OCI-LY7 (cell line): ENCODE results near the gene ENO1. TPM values are rescaled to one million over a fixed set of nuclear protein-coding genes. Genes with fewer than 3 reads are reported as not detected.
"Not testable (repeated sequence)": the region's sequence is repeated elsewhere in the genome, so short reads cannot be mapped to it uniquely, and the experiment has no call there.

ENCODE experiments used
- BruUV-seq: library from RNA; stranded (reverse); fragments of 400-500 nt; replicated peaks from 2 replicates; lab custom pipeline; 2021; lab: Mats Ljungman, UMichigan
- CTCF ChIA-PET: fragments of 300-600 bp; sonication (Branson Sonifier 250); formaldehyde crosslinking; loops from one replicate; lab custom pipeline; 2022; ENCODE audit warnings: antibody characterized with exemption; ENCODE audit not compliant: unreplicated experiment; lab: Charles Lee
- POLR2A ChIA-PET: fragments of 300-600 bp; sonication (Branson Sonifier 250); formaldehyde crosslinking; loops from one replicate; lab custom pipeline; 2022; ENCODE audit warnings: antibody characterized with exemption; lab: Charles Lee
- DNase-seq: peaks from one replicate; pipeline ENCODE4 v3.0.0-alpha.2; 2015; ENCODE audit warnings: low spot score
- H2AFZ ChIP-seq: fragments of 200-600 bp; sonication (generic), shearing (Covaris generic); 2 replicates; pipeline ENCODE4 v1.6.1; 2014; ENCODE audit warnings: mild to moderate bottlenecking, antibody characterized with exemption, low read length, moderate library complexity
- H3K27ac ChIP-seq: fragments of 200-600 bp; sonication (generic); 2 replicates; pipeline ENCODE4 v1.5.1; 2014; ENCODE audit warnings: mixed run types, low read depth, mild to moderate bottlenecking, moderate library complexity, low read length, inconsistent platforms; ENCODE audit not compliant: poor library complexity, severe bottlenecking
- H3K36me3 ChIP-seq: fragments of 200-600 bp; sonication (generic); 2 replicates; pipeline ENCODE4 v1.6.1; 2014; ENCODE audit warnings: mild to moderate bottlenecking, antibody characterized with exemption, low read length, moderate library complexity, mixed read lengths; ENCODE audit not compliant: insufficient read depth
- H3K4me1 ChIP-seq: fragments of 200-600 bp; sonication (generic); 2 replicates; pipeline ENCODE4 v1.5.1; 2014; ENCODE audit warnings: mild to moderate bottlenecking, low read length; ENCODE audit not compliant: insufficient read depth, poor library complexity, severe bottlenecking
- H3K4me2 ChIP-seq: fragments of 200-600 bp; sonication (generic); 2 replicates; pipeline ENCODE4 v1.6.1; 2014; ENCODE audit warnings: mild to moderate bottlenecking, low read length
- H3K4me3 ChIP-seq: fragments of 200-600 bp; sonication (generic); 2 replicates; pipeline ENCODE4 v1.5.1; 2014; ENCODE audit warnings: mild to moderate bottlenecking, low read depth, low read length; ENCODE audit not compliant: poor library complexity, severe bottlenecking
- H3K79me2 ChIP-seq: fragments of 200-600 bp; sonication (generic); 2 replicates; pipeline ENCODE4 v1.6.1; 2016; ENCODE audit warnings: low read depth, mild to moderate bottlenecking, low read length, moderate library complexity, mixed read lengths; ENCODE audit not compliant: insufficient read depth
- H3K9me2 ChIP-seq: fragments of 200-600 bp; sonication (generic); 2 replicates; pipeline ENCODE4 v1.6.1; 2016; ENCODE audit warnings: mild to moderate bottlenecking, low read length, mixed read lengths; ENCODE audit not compliant: insufficient read depth
- H3K9me3 ChIP-seq: fragments of 200-600 bp; sonication (generic); 2 replicates; pipeline ENCODE4 v1.6.1; 2014; ENCODE audit warnings: mild to moderate bottlenecking, mixed run types, low read length, mixed read lengths
- H4K20me1 ChIP-seq: fragments of 200-600 bp; sonication (generic); 2 replicates; pipeline ENCODE4 v1.6.1; 2014; ENCODE audit warnings: mild to moderate bottlenecking, antibody characterized with exemption, low read length, moderate library complexity, mixed read lengths; ENCODE audit not compliant: insufficient read depth
- CTCF ChIP-seq: fragments of 200-600 bp; sonication (generic); conservative IDR thresholded peaks from 2 replicates; pipeline ENCODE4 v1.5.1; 2014; ENCODE audit warnings: mild to moderate bottlenecking, antibody characterized with exemption, low read length, moderate library complexity, mixed read lengths
- EZH2phosphoT487 ChIP-seq: fragments of 200-600 bp; sonication (generic); IDR thresholded peaks from 2 replicates; pipeline ENCODE4 v1.6.1; 2018; ENCODE audit warnings: low read depth, borderline replicate concordance, mild to moderate bottlenecking, mixed run types, antibody characterized with exemption, low read length, moderate library complexity, mixed read lengths
- intact Hi-C: fragments of 100-400 bp; cut with micrococcal nuclease; formaldehyde crosslinking; loops from one replicate; pipeline ENCODE4 v1.10.0; 2022; ENCODE audit not compliant: unreplicated experiment
- total RNA-seq, 2 experiments: library from RNA; depleted of rRNA in 1 of 2; stranded (reverse); fragments of >200 nt in 1 of 2; shearing (Covaris generic) in 1 of 2; gene quantifications; 2 replicates each; pipeline ENCODE4 v1.2.3, GENCODE V29; 2014 to 2022

ENO1 gene
- total RNA-seq, 2 experiments from 2014 or later, result 1,017 to 1,337 TPM

GRCh38 chr1:8823295-8823664 is 55.2 kb downstream of the ENO1 start:
- no peak for DNase-seq
- no peak overlapping the region for H2AFZ ChIP-seq
- ChIA-PET POLR2A (interaction anchor here (0.7 kb wide), 1 partner anchor 125 kb away, joined by 3 read pairs; no protein-coding TSS in a partner anchor), CTCF (no interaction called here)
- no peak overlapping the region for H3K27ac ChIP-seq
- H3K36me3 ChIP-seq, result no peaks in the 10 kb centered on the region
- TF ChIP-seq EZH2phosphoT487 (no peak), CTCF (no peak)
- no peaks in the 10 kb centered on the region for H4K20me1 ChIP-seq
- no TSS peak for BruUV-seq
- peaks cover 15% of the 10 kb centered on the region for H3K4me1 ChIP-seq
- no peak overlapping the region for H3K4me2 ChIP-seq
- intact Hi-C loops, result no loop called here
- no peak overlapping the region for H3K4me3 ChIP-seq
- no peaks in the 10 kb centered on the region for H3K9me3 ChIP-seq
- no peaks in the 10 kb centered on the region for H3K79me2 ChIP-seq
- H3K9me2 ChIP-seq, result no peaks in the 10 kb centered on the region

- Histone ChIP-seq H3K9me2 (no peaks in the 10 kb centered on the region), H3K27ac (no peak overlapping the region), H3K4me3 (no peak overlapping the region), H3K36me3 (no peaks in the 10 kb centered on the region), H3K9me3 (no peaks in the 10 kb centered on the region), H3K4me1 (peaks cover 18% of the 10 kb centered on the region), H2AFZ (no peak overlapping the region), H3K79me2 (no peaks in the 10 kb centered on the region), H4K20me1 (no peaks in the 10 kb centered on the region), H3K4me2 (no peak overlapping the region)
- TF ChIP-seq EZH2phosphoT487 (no peak), CTCF (no peak)
- intact Hi-C loops, result no loop called here
- ChIA-PET CTCF (no interaction called here), POLR2A (interaction anchor here (0.7 kb wide), 1 partner anchor 125 kb away, joined by 3 read pairs; no protein-coding TSS in a partner anchor)
- no peak for DNase-seq
- no TSS peak for BruUV-seq
These were observed 55.9 kb downstream of the ENO1 start for GRCh38 chr1:8822373-8823294.

GRCh38 chr1:8821084-8821483 is 57.4 kb downstream of the ENO1 start:
- H3K4me1 ChIP-seq, result peaks cover 18% of the 10 kb centered on the region
- DNase-seq, result no peak
- H2AFZ ChIP-seq, result 0 out of 2 replicates have a peak overlapping the region, but pooled peaks have one; percentile 13
- peaks cover 12% of the 10 kb centered on the region for H3K79me2 ChIP-seq
- intact Hi-C loops, result no loop called here
- H3K27ac ChIP-seq, result no peak overlapping the region
- CTCF ChIA-PET, result no interaction called here
- BruUV-seq, result no TSS peak
- no peaks in the 10 kb centered on the region for H3K9me3 ChIP-seq
- no peak overlapping the region for H3K4me3 ChIP-seq
- H3K4me2 ChIP-seq, result no peak overlapping the region
- H3K9me2 ChIP-seq, result no peaks in the 10 kb centered on the region
- H4K20me1 ChIP-seq, result peaks cover 4% of the 10 kb centered on the region; the same call in 1 of the 2 replicates
- no peak for TF ChIP-seq CTCF
- TF ChIP-seq EZH2phosphoT487, result no peak
- POLR2A ChIA-PET, result interaction anchor here (0.7 to 1.9 kb wide), 7 partner anchors 8 to 260 kb away, joined by 3 to 6 read pairs (median 3); no protein-coding TSS in a partner anchor
- no peaks in the 10 kb centered on the region for H3K36me3 ChIP-seq

GRCh38 chr1:8818789-8819188 is 59.7 kb downstream of the ENO1 start:
- Histone ChIP-seq H4K20me1 (peaks cover 13% of the 10 kb centered on the region; the same call in 1 of the 2 replicates), H3K4me2 (peak overlapping the region; percentile 75), H2AFZ (peak overlapping the region; percentile 90; the same call in 1 of the 2 replicates), H3K4me3 (peak overlapping the region; percentile 89), H3K4me1 (peaks cover 38% of the 10 kb centered on the region), H3K27ac (peak overlapping the region; percentile 86), H3K79me2 (peaks cover 35% of the 10 kb centered on the region)
- CTCF ChIA-PET, H3K9me3 ChIP-seq, DNase-seq, H3K36me3 ChIP-seq, BruUV-seq, H3K9me2 ChIP-seq, POLR2A ChIA-PET: not testable (repeated sequence)
- intact Hi-C loops, result loop anchor here (5.0 kb wide), 1 partner anchor 259 kb away; no protein-coding TSS in a partner anchor
